MCF 10A (cell line): ENCODE results near the gene EGF. TPM values are rescaled to one million over a fixed set of nuclear protein-coding genes. Genes with fewer than 3 reads are reported as not detected.

Experiments used
- BruUV-seq: library from RNA; stranded (reverse); fragments of 400-500 nt; replicated peaks from 2 replicates; lab custom pipeline; 2021; lab: Mats Ljungman, UMichigan
- CTCF ChIA-PET: fragments of 300-600 bp; sonication (Branson Sonifier 250); formaldehyde crosslinking; extraction: SDS; loops from one replicate; lab custom pipeline; 2021; ENCODE audit warnings: antibody characterized with exemption, inconsistent platforms; lab: Yijun Ruan, JAX
- POLR2A ChIA-PET: fragments of 300-600, 350-650 bp; sonication (Branson Sonifier 250); formaldehyde crosslinking; extraction: SDS; loops from one replicate; lab custom pipeline; 2020; ENCODE audit warnings: antibody characterized with exemption, inconsistent platforms; lab: Yijun Ruan, JAX
- DNase-seq: peaks from one replicate; pipeline ENCODE4 v3.0.0-alpha.2; 2018; ENCODE audit not compliant: unreplicated experiment
- H3K27ac Mint-ChIP-seq: one replicate; pipeline ENCODE4 v1.8.0; 2022; ENCODE audit warnings: mild to moderate bottlenecking, low read depth, mixed read lengths; ENCODE audit not compliant: unreplicated experiment
- H3K27me3 Mint-ChIP-seq: one replicate; pipeline ENCODE4 v1.8.0; 2022; ENCODE audit warnings: mixed read lengths; ENCODE audit not compliant: insufficient read depth, unreplicated experiment
- H3K36me3 Mint-ChIP-seq: one replicate; pipeline ENCODE4 v1.8.0; 2022; ENCODE audit warnings: mild to moderate bottlenecking, moderate library complexity, mixed read lengths; ENCODE audit not compliant: insufficient read depth, unreplicated experiment
- H3K4me1 Mint-ChIP-seq: one replicate; pipeline ENCODE4 v1.8.0; 2022; ENCODE audit warnings: mixed read lengths; ENCODE audit not compliant: insufficient read depth, unreplicated experiment
- H3K4me3 Mint-ChIP-seq: one replicate; pipeline ENCODE4 v1.8.0; 2022; ENCODE audit warnings: mild to moderate bottlenecking, moderate library complexity, mixed read lengths; ENCODE audit not compliant: unreplicated experiment
- H3K9me3 Mint-ChIP-seq: one replicate; pipeline ENCODE4 v1.8.0; 2022; ENCODE audit warnings: mixed read lengths; ENCODE audit not compliant: unreplicated experiment
- CTCF ChIP-seq: fragments of 200-600 bp; IDR thresholded peaks from one replicate; pipeline ENCODE4 v1.8.0; 2022; ENCODE audit warnings: antibody characterized with exemption, mild to moderate bottlenecking; ENCODE audit not compliant: unreplicated experiment
- intact Hi-C: fragments of 100-400 bp; cut with micrococcal nuclease; formaldehyde crosslinking; loops from 2 replicates; pipeline ENCODE4 v1.14.1; 2022
- total RNA-seq: library from RNA; stranded (reverse); gene quantifications from 2 replicates; pipeline ENCODE4 v1.2.3, GENCODE V29; 2022

EGF gene
- total RNA-seq, 1 experiment from 2014 or later: 0.12 TPM

GRCh38 chr4:110019153-110019552 lies 106.5 kb downstream of the EGF start:
- H3K36me3 Mint-ChIP-seq: no peaks in the 10 kb centered on the region
- peaks cover 7% of the 10 kb centered on the region for H3K4me1 Mint-ChIP-seq
- intact Hi-C loops: no loop called here
- H3K27me3 Mint-ChIP-seq: no peaks in the 10 kb centered on the region
- no peak for TF ChIP-seq CTCF
- ChIA-PET CTCF (interaction anchor here (0.7 to 5.4 kb wide), 5 partner anchors 9 to 492 kb away, joined by 3 to 37 read pairs (median 11); no protein-coding TSS in a partner anchor), POLR2A (interaction anchor here (1.1 kb wide), 1 partner anchor 480 kb away, joined by 4 read pairs; no protein-coding TSS in a partner anchor)
- no peak overlapping the region for H3K27ac Mint-ChIP-seq
- H3K9me3 Mint-ChIP-seq: no peaks in the 10 kb centered on the region
- no TSS peak for BruUV-seq
- DNase-seq: no peak
- H3K4me3 Mint-ChIP-seq: no peak overlapping the region

- intact Hi-C loops: no loop called here
- ChIA-PET CTCF (interaction anchor here (0.6 to 5.4 kb wide), 6 partner anchors 12 to 489 kb away, joined by 3 to 37 read pairs (median 12); no protein-coding TSS in a partner anchor), POLR2A (interaction anchor here (0.7 to 1.6 kb wide), 4 partner anchors 14 to 1041 kb away, joined by 3 to 5 read pairs (median 4); no protein-coding TSS in a partner anchor)
- Mint-ChIP-seq H3K4me1 (peaks cover 7% of the 10 kb centered on the region), H3K36me3 (no peaks in the 10 kb centered on the region), H3K27ac (no peak overlapping the region), H3K27me3 (no peaks in the 10 kb centered on the region), H3K4me3 (no peak overlapping the region), H3K9me3 (no peaks in the 10 kb centered on the region)
- no TSS peak for BruUV-seq
- TF ChIP-seq CTCF: no peak
- DNase-seq: no peak
These were observed 107.5 kb downstream of the EGF start for GRCh38 chr4:110020139-110020538.

GRCh38 chr4:110020646-110021443 lies 108.2 kb downstream of the EGF start:
- Mint-ChIP-seq H3K36me3 (no peaks in the 10 kb centered on the region), H3K9me3 (no peaks in the 10 kb centered on the region), H3K27me3 (no peaks in the 10 kb centered on the region), H3K4me3 (no peak overlapping the region), H3K27ac (no peak overlapping the region), H3K4me1 (peaks cover 7% of the 10 kb centered on the region)
- DNase-seq: no peak
- intact Hi-C loops: no loop called here
- ChIA-PET CTCF (interaction anchor here (0.8 to 5.4 kb wide), 9 partner anchors 12 to 497 kb away, joined by 3 to 37 read pairs (median 9); no protein-coding TSS in a partner anchor), POLR2A (interaction anchor here (0.6 to 1.6 kb wide), 3 partner anchors 14 to 821 kb away, joined by 3 to 4 read pairs (median 4); no protein-coding TSS in a partner anchor)
- BruUV-seq: no TSS peak
- TF ChIP-seq CTCF: no peak

GRCh38 chr4:110022457-110022856 lies 109.8 kb downstream of the EGF start:
- no peaks in the 10 kb centered on the region for H3K36me3 Mint-ChIP-seq
- CTCF ChIA-PET: interaction anchor here (0.7 to 5.4 kb wide), 8 partner anchors 14 to 1833 kb away, joined by 3 to 37 read pairs (median 8); no protein-coding TSS in a partner anchor
- H3K4me1 Mint-ChIP-seq: peaks cover 7% of the 10 kb centered on the region
- no peaks in the 10 kb centered on the region for H3K27me3 Mint-ChIP-seq
- no peaks in the 10 kb centered on the region for H3K9me3 Mint-ChIP-seq
- intact Hi-C loops: no loop called here
- H3K4me3 Mint-ChIP-seq: no peak overlapping the region
- POLR2A ChIA-PET: no interaction called here
- TF ChIP-seq CTCF: no peak
- no TSS peak for BruUV-seq
- no peak overlapping the region for H3K27ac Mint-ChIP-seq
- no peak for DNase-seq
